H9 (cell line): ENCODE data around the gene BRSK1. TPM values are rescaled to one million over a fixed set of nuclear protein-coding genes. Genes with fewer than 3 reads are reported as not detected.

Experiments used
- DNase-seq: peaks from one replicate; pipeline ENCODE4 v3.0.0-alpha.2; 2017
- H2AFZ ChIP-seq: one replicate; pipeline ENCODE4 v1.6.1; 2013; ENCODE audit warnings: mild to moderate bottlenecking, low read length, control low read depth, moderate library complexity
- H2AK5ac ChIP-seq: 2 replicates; pipeline ENCODE4 v1.6.1; 2013; ENCODE audit warnings: low read length, control low read depth, mixed read lengths; ENCODE audit not compliant: insufficient read length
- H2BK120ac ChIP-seq: one replicate; pipeline ENCODE4 v1.6.1; 2013; ENCODE audit warnings: low read depth, mild to moderate bottlenecking, low read length, control low read depth, inconsistent platforms; ENCODE audit not compliant: poor library complexity, severe bottlenecking
- H2BK12ac ChIP-seq: 2 replicates; pipeline ENCODE4 v1.6.1; 2013; ENCODE audit warnings: low read length, control low read depth, mixed read lengths, low read depth; ENCODE audit not compliant: insufficient read length
- H2BK15ac ChIP-seq: 2 replicates; pipeline ENCODE4 v1.6.1; 2013; ENCODE audit warnings: low read depth, low read length, control low read depth
- H2BK20ac ChIP-seq: one replicate; pipeline ENCODE4 v1.6.1; 2013; ENCODE audit warnings: low read depth, mild to moderate bottlenecking, low read length, control low read depth, inconsistent platforms; ENCODE audit not compliant: poor library complexity, severe bottlenecking
- H2BK5ac ChIP-seq: 2 replicates; pipeline ENCODE4 v1.6.1; 2013; ENCODE audit warnings: low read length, control low read depth, mixed read lengths; ENCODE audit not compliant: insufficient read length
- H3K14ac ChIP-seq: 2 replicates; pipeline ENCODE4 v1.6.1; 2013; ENCODE audit warnings: low read length, control low read depth; ENCODE audit not compliant: insufficient read depth
- H3K18ac ChIP-seq: 2 replicates; pipeline ENCODE4 v1.6.1; 2013; ENCODE audit warnings: low read depth, mild to moderate bottlenecking, mixed read lengths, low read length, control low read depth; ENCODE audit not compliant: insufficient read length
- H3K23ac ChIP-seq: 2 replicates; pipeline ENCODE4 v1.6.1; 2013; ENCODE audit warnings: low read length, control low read depth, mixed read lengths, low read depth; ENCODE audit not compliant: insufficient read length
- H3K23me2 ChIP-seq: 2 replicates; pipeline ENCODE4 v1.6.1; 2013; ENCODE audit warnings: low read depth, mild to moderate bottlenecking, mixed read lengths, low read length, control low read depth; ENCODE audit not compliant: insufficient read length, poor library complexity, severe bottlenecking
- H3K27ac ChIP-seq: 2 replicates; pipeline ENCODE4 v1.5.1; 2013; ENCODE audit warnings: low read length, control low read depth, mixed read lengths, low read depth; ENCODE audit not compliant: insufficient read length
- H3K27me3 ChIP-seq: 2 replicates; pipeline ENCODE4 v1.6.1; 2013; ENCODE audit warnings: low read length, control low read depth, inconsistent platforms; ENCODE audit not compliant: insufficient read depth
- H3K4ac ChIP-seq: 2 replicates; pipeline ENCODE4 v1.6.1; 2013; ENCODE audit warnings: low read depth, mild to moderate bottlenecking, control low read depth, inconsistent platforms, low read length, moderate library complexity
- H3K4me1 ChIP-seq: 2 replicates; pipeline ENCODE4 v1.6.1; 2013; ENCODE audit warnings: low read length, control low read depth, inconsistent platforms; ENCODE audit not compliant: insufficient read depth
- H3K4me2 ChIP-seq: 2 replicates; pipeline ENCODE4 v1.6.1; 2013; ENCODE audit warnings: low read length, control low read depth, mixed read lengths; ENCODE audit not compliant: insufficient read length, insufficient read depth
- H3K56ac ChIP-seq: 2 replicates; pipeline ENCODE4 v1.6.1; 2013; ENCODE audit warnings: low read depth, mild to moderate bottlenecking, mixed read lengths, low read length, control low read depth; ENCODE audit not compliant: insufficient read length
- H3K79me1 ChIP-seq: 2 replicates; pipeline ENCODE4 v1.6.1; 2013; ENCODE audit warnings: low read depth, mild to moderate bottlenecking, moderate library complexity, low read length, control low read depth, inconsistent platforms; ENCODE audit not compliant: insufficient read depth, poor library complexity, severe bottlenecking
- H3K79me2 ChIP-seq: 2 replicates; pipeline ENCODE4 v1.6.1; 2013; ENCODE audit warnings: low read length, control low read depth, inconsistent platforms; ENCODE audit not compliant: insufficient read depth
- H3K9ac ChIP-seq: 2 replicates; pipeline ENCODE4 v1.6.1; 2013; ENCODE audit warnings: low read length, control low read depth, mixed read lengths; ENCODE audit not compliant: insufficient read length; ENCODE audit errors: extremely low read depth
- H3K9me3 ChIP-seq: one replicate; pipeline ENCODE4 v1.6.1; 2013; ENCODE audit warnings: low read depth, low read length, inconsistent platforms; ENCODE audit not compliant: control insufficient read depth
- H3T11ph ChIP-seq: one replicate; pipeline ENCODE4 v1.6.1; 2013; ENCODE audit warnings: mild to moderate bottlenecking, low read length, control low read depth, inconsistent platforms
- H4K20me1 ChIP-seq: one replicate; pipeline ENCODE4 v1.6.1; 2013; ENCODE audit not compliant: control insufficient read depth, insufficient read length, insufficient read depth
- H4K5ac ChIP-seq: 2 replicates; pipeline ENCODE4 v1.6.1; 2013; ENCODE audit warnings: low read depth, mild to moderate bottlenecking, mixed read lengths, low read length, control low read depth; ENCODE audit not compliant: insufficient read length
- H4K8ac ChIP-seq: replicated peaks from 2 replicates; pipeline ENCODE4 v1.6.1; 2013; ENCODE audit warnings: low read length, control low read depth, mixed read lengths, low read depth; ENCODE audit not compliant: insufficient read length
- H4K91ac ChIP-seq: 2 replicates; pipeline ENCODE4 v1.6.1; 2013; ENCODE audit warnings: low read depth, mild to moderate bottlenecking, moderate library complexity, mixed read lengths, low read length, control low read depth; ENCODE audit not compliant: insufficient read length
- H3K27ac Mint-ChIP-seq, 3 experiments: 2 replicates in 2 of 3; 3 replicates in 1 of 3; pipeline ENCODE4 v1.8.0; 2020 to 2021; ENCODE audit warnings: mixed read lengths in 3 of 3, mild to moderate bottlenecking in 1 of 3, moderate library complexity in 1 of 3
- H3K27me3 Mint-ChIP-seq: 2 replicates; pipeline ENCODE4 v1.8.0; 2021; ENCODE audit warnings: low read depth, mild to moderate bottlenecking, moderate library complexity, mixed read lengths
- H3K36me3 Mint-ChIP-seq, 3 experiments: 2 replicates in 2 of 3; 3 replicates in 1 of 3; pipeline ENCODE4 v1.8.0; 2020 to 2021; ENCODE audit warnings: low read depth in 3 of 3, mixed read lengths in 3 of 3; ENCODE audit not compliant: insufficient read depth in 1 of 3
- H3K4me1 Mint-ChIP-seq, 2 experiments: 2 replicates each; pipeline ENCODE4 v1.8.0; 2020; ENCODE audit warnings: mixed read lengths in 2 of 2
- H3K4me3 Mint-ChIP-seq, 2 experiments: 2 replicates in 1 of 2; 3 replicates in 1 of 2; pipeline ENCODE4 v1.8.0; 2020 to 2021; ENCODE audit warnings: mild to moderate bottlenecking in 2 of 2, mixed read lengths in 2 of 2, moderate library complexity in 1 of 2
- H3K9me3 Mint-ChIP-seq, 2 experiments: 2 replicates in 1 of 2; 3 replicates in 1 of 2; pipeline ENCODE4 v1.8.0; 2020; ENCODE audit warnings: mild to moderate bottlenecking in 2 of 2, mixed read lengths in 2 of 2, moderate library complexity in 1 of 2
- WGBS: extraction: QIAGEN DNeasy Blood & Tissue Kit; methylation state at CpG from one replicate; pipeline ENCODE4 v1.1.7; 2013; ENCODE audit warnings: missing lambda C conversion rate, low lambda C conversion rate, mixed read lengths; ENCODE audit not compliant: insufficient read length; ENCODE audit errors: extremely low coverage; 5-methylcytosine and 5-hydroxymethylcytosine counted together
- total RNA-seq: library from RNA; stranded (reverse); gene quantifications from 2 replicates; pipeline ENCODE4 v1.2.1, GENCODE V29; 2021
- TF ChIP-seq, protein P1 (sequence below): fragments of 200-600 bp; sonication (generic); conservative IDR thresholded peaks from 3 replicates; pipeline ENCODE4 v1.8.0; 2021; ENCODE audit warnings: antibody characterized with exemption, mild to moderate bottlenecking

The BRSK1 gene
- total RNA-seq, 1 experiment from 2014 or later, result 43.5 TPM

DNA sequence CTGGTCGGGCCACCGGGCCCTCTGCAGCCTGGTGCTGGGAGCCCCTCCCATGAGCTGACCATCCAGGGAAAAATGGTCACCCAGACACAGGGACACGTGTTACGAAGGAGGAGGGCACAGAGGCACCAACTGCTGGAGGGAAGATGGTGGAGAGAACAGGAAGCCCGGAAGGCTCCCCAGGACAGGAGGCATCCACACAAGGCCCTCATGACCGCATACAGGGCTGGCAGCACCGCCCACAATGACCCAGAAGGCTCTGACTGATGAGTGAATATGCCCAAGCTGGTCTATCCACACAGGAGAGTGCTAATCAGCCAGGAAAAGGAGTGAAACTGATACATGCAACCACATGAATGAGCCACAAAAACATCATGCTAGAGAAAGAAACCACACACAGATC lies 41.3 kb upstream of the BRSK1 start:
- Histone ChIP-seq H4K5ac (no peak overlapping the region), H3K79me1 (no peaks in the 10 kb centered on the region), H2AFZ (no peak overlapping the region), H2BK120ac (no peak overlapping the region), H3K23me2 (no peaks in the 10 kb centered on the region), H4K91ac (no peak overlapping the region), H2BK20ac (no peak overlapping the region), H3K79me2 (no peaks in the 10 kb centered on the region), H2AK5ac (no peak overlapping the region), H2BK15ac (no peak overlapping the region), H2BK5ac (no peak overlapping the region), H3K18ac (no peak overlapping the region), H3T11ph (no peak overlapping the region), H3K9me3 (no peaks in the 10 kb centered on the region), H3K27me3 (no peaks in the 10 kb centered on the region), H3K4ac (no peak overlapping the region), H3K27ac (no peak overlapping the region), H3K9ac (no peak overlapping the region), H3K56ac (no peak overlapping the region), H4K20me1 (no peaks in the 10 kb centered on the region), H3K14ac (no peak overlapping the region), H3K4me2 (no peak overlapping the region), H3K23ac (no peak overlapping the region), H3K4me1 (no peaks in the 10 kb centered on the region), H4K8ac (no peak overlapping the region), H2BK12ac (no peak overlapping the region)
- no peaks in the 10 kb centered on the region for H3K27me3 Mint-ChIP-seq
- peak overlapping the region in 1 of 3 experiments; percentile 40; a peak in 1 of 7 replicates for H3K27ac Mint-ChIP-seq
- DNase-seq, result no peak
- H3K9me3 Mint-ChIP-seq, result no peaks in the 10 kb centered on the region
- TF ChIP-seq, protein P1, sequence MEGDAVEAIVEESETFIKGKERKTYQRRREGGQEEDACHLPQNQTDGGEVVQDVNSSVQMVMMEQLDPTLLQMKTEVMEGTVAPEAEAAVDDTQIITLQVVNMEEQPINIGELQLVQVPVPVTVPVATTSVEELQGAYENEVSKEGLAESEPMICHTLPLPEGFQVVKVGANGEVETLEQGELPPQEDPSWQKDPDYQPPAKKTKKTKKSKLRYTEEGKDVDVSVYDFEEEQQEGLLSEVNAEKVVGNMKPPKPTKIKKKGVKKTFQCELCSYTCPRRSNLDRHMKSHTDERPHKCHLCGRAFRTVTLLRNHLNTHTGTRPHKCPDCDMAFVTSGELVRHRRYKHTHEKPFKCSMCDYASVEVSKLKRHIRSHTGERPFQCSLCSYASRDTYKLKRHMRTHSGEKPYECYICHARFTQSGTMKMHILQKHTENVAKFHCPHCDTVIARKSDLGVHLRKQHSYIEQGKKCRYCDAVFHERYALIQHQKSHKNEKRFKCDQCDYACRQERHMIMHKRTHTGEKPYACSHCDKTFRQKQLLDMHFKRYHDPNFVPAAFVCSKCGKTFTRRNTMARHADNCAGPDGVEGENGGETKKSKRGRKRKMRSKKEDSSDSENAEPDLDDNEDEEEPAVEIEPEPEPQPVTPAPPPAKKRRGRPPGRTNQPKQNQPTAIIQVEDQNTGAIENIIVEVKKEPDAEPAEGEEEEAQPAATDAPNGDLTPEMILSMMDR, result no peak
- H3K4me3 Mint-ChIP-seq, result no peak overlapping the region
- no CpG with 5 or more reads among the region's 7 CpGs for WGBS
- no peaks in the 10 kb centered on the region for H3K4me1 Mint-ChIP-seq
- peaks cover 24 to 71% (median 70%) of the 10 kb centered on the region in 3 experiments; a peak in 6 of 7 replicates for H3K36me3 Mint-ChIP-seq
